GM12872 (cell line): Measurements from ENCODE around the gene C12orf50.

Source experiments
- TF ChIP-seq, protein P1 (sequence below): IDR thresholded peaks from 3 replicates; pipeline ENCODE4 v1.5.1; 2011; ENCODE audit warnings: low read depth, mild to moderate bottlenecking, low read length, moderate library complexity; ENCODE audit not compliant: insufficient read depth

The C12orf50 gene

DNA sequence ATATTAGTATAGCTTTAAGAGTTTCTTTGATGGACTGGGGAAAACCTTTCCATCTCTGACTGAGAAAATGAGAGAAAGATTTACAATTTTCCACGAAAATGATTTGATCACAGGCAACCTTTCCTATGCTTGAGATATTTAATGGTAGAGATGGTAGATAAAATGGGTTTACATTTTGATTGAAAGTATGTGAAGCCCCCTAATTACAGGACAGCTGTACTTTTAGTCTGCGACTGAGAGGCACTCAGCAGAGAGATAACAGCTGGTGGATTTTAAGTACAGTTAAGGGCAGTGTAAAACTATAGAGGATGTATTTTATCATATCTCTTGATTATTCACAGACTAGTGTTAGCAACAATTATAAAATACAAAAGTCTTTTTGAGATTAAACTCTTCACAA lies 40.7 kb downstream of the C12orf50 start:
- TF ChIP-seq, protein P1, sequence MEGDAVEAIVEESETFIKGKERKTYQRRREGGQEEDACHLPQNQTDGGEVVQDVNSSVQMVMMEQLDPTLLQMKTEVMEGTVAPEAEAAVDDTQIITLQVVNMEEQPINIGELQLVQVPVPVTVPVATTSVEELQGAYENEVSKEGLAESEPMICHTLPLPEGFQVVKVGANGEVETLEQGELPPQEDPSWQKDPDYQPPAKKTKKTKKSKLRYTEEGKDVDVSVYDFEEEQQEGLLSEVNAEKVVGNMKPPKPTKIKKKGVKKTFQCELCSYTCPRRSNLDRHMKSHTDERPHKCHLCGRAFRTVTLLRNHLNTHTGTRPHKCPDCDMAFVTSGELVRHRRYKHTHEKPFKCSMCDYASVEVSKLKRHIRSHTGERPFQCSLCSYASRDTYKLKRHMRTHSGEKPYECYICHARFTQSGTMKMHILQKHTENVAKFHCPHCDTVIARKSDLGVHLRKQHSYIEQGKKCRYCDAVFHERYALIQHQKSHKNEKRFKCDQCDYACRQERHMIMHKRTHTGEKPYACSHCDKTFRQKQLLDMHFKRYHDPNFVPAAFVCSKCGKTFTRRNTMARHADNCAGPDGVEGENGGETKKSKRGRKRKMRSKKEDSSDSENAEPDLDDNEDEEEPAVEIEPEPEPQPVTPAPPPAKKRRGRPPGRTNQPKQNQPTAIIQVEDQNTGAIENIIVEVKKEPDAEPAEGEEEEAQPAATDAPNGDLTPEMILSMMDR: no peak

DNA sequence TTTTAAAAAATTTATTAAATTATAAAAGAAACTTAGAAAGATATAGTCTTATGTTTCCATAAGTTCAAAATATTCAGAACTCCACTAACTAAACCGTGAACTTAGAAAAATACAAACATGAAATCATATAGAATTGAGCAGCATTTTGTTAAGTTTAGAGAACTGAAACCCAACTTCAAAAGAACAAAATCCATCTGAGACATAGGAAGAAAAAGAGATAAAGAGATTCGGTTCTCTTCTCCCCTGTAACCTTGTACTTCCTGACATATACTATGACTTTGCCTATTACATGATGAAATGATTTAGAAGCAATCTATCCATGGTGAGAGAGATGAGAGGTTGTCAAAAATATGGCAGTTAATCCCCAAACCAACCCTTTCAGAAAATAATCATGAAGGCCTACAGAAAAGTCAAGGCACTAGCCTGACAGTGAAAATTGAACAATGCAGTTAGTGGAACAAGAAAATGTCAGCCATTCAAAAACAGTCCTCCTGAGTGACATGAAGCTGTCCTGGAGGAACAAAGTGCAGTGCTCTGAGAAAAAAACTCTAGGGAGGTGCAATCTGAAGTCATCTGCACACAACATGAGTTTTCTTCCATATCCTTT lies 44.0 kb downstream of the C12orf50 start:
- TF ChIP-seq, protein P1: no peak

DNA sequence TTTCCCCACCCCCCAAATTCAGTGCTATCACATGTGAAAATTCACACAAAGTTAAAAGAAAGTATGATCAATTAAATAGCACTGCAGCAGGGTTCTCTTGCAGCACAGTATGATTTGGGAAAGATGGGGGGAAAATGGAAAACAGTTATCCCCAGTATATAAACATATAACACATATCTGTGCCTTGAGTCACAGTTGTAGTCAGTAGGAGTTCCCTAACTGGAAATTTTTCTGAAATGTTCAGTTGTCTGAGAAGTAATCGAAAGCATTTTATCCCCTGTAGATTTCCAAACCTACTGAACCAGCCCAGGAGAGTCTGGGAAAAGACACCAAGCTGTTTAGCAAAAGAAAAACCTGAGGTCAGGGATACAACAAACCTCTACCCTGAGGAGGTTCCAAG lies 47.0 kb downstream of the C12orf50 start:
- TF ChIP-seq, protein P1: no peak

DNA sequence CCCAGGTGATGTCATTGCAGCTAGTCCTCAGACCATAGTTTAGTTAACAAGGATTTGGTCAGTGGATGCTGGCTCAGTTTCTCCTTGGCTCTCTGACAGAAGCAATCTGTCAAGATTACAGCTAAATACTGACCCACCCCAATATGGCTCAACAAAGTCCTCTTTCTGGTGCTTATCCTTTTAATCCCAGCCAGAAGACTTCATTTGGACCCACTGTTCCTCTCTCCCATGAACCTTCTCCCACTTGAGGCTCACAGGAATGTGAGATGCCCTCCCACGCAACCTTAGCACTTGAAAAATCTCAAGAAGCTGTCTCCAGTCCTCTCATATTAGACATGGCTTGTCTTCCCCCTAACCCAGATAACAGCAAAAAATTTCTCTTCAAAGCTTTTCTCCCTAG lies 47.7 kb downstream of the C12orf50 start:
- TF ChIP-seq, protein P1: no peak

DNA sequence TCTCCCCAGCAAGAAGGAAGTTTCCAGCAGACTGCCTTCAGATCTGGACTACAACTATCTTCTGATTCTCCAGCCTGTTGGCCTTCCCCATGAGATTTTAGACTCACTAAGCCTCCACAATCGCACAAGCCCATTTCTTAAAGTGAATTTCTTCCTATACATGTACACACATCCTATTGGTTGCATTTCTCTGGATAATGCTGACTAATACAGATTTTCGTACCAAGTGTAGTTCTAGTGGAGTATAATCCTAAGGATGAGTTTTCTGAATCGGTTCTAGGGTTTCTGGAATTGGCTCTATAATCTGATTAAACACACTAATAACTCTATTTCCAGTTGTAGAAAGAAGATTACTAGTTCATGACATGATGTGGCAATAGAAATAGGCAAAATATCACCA lies 53.3 kb downstream of the C12orf50 start:
- TF ChIP-seq, protein P1: no peak

DNA sequence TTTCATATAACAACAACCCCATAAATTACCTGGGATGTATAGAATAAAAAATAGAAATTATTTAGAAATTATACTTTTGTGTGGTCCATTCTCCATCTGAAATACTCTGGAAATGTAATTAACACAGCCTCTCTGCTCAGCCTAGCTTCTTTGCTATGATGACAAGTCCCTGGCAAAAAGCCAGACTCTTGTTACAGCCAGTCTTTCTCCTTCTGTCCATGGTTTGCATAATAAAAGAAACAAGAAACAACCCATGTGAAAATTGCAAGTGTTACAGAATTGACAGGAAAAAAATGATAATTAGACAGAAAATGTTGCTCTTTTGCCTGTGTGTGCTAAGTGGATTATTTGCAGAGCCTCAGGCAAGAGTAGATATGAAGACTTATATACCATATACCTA lies 61.3 kb downstream of the C12orf50 start:
- TF ChIP-seq, protein P1: no peak

DNA sequence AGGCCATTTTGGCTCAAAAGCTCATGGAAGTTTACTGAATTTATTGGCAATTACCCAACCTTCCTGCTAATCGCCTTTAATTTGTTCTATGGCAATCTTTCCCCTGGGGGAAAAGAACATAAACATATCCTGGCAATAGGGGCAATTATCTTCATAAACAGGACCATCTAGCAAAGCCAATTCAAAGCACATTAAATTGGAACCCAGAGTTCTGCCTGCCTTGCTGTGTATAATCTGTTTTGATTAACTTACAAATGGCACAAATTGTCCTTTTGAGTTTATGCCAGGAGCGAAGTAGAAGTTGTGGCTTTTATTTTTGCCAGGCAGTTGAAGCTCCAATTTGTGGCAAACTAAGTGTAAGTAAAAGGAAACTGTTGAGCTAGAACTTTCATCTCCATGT lies 68.6 kb downstream of the C12orf50 start:
- TF ChIP-seq, protein P1: no peak
